AG04449 (cell line): Measurements from ENCODE around the gene DENND5B.
"Not testable (repeated sequence)": the region's sequence is repeated elsewhere in the genome, so short reads cannot be mapped to it uniquely, and the experiment has no call there.

Source experiments
- CTCF ChIA-PET: fragments of 350-600 bp; formaldehyde crosslinking; extraction: SDS; loops from one replicate; lab custom pipeline; 2021; ENCODE audit warnings: antibody characterized with exemption; lab: Yijun Ruan, JAX
- POLR2A ChIA-PET: fragments of 400-600, 350-600 bp; formaldehyde crosslinking; extraction: SDS; loops from one replicate; lab custom pipeline; 2020; ENCODE audit warnings: antibody characterized with exemption, inconsistent platforms; lab: Yijun Ruan, JAX
- DNase-seq: peaks from one replicate; pipeline ENCODE4 v3.0.0-alpha.2; 2010; ENCODE audit warnings: low read depth, low spot score
- H3K4me3 ChIP-seq: 2 replicates; pipeline ENCODE4 v1.5.1; 2011; ENCODE audit warnings: low read depth, mild to moderate bottlenecking, control low read depth, low read length
- TF ChIP-seq, protein P1 (sequence below): IDR thresholded peaks from one replicate; pipeline ENCODE4 v1.5.1; 2011; ENCODE audit warnings: mild to moderate bottlenecking, moderate library complexity, low read length, control low read depth, inconsistent platforms; ENCODE audit not compliant: insufficient read depth; ENCODE audit errors: missing control alignments

DENND5B gene

DNA sequence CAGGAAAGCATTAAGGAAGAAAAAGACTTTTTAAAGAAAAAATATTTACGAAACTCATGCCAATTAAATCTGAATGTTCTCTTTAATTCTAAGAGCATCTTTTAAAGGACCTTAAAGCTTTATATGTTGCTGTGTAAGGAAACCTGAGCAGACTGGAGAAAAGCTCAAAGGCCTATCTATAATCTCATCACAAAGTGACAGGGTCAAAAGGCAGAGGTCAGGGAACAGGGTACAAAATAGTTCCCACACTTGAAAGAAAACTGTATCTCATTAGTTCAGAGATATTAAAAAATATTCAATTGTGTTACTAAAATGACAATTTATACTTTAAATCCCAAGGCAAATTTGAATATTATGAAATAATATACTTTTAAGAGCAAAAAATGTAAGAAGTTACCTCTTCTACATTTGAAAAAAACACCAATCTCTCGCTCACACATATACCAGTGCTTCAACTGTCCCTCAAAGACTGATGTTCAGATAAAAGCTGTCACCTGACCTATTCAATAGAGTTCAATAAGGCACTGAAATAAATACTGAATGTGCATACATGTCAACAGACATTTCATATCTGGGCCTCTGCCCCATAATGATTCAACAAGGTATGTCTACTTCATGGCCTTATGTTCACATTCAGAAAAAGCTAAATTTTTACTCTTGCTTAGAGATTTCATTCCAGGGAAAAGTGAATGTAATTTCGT is 17.9 kb downstream of the DENND5B start:
- TF ChIP-seq, protein P1, sequence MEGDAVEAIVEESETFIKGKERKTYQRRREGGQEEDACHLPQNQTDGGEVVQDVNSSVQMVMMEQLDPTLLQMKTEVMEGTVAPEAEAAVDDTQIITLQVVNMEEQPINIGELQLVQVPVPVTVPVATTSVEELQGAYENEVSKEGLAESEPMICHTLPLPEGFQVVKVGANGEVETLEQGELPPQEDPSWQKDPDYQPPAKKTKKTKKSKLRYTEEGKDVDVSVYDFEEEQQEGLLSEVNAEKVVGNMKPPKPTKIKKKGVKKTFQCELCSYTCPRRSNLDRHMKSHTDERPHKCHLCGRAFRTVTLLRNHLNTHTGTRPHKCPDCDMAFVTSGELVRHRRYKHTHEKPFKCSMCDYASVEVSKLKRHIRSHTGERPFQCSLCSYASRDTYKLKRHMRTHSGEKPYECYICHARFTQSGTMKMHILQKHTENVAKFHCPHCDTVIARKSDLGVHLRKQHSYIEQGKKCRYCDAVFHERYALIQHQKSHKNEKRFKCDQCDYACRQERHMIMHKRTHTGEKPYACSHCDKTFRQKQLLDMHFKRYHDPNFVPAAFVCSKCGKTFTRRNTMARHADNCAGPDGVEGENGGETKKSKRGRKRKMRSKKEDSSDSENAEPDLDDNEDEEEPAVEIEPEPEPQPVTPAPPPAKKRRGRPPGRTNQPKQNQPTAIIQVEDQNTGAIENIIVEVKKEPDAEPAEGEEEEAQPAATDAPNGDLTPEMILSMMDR, result no peak
- H3K4me3 ChIP-seq, result no peak overlapping the region
- POLR2A ChIA-PET, result no interaction called here
- CTCF ChIA-PET, result no interaction called here
- DNase-seq, result no peak

DNA sequence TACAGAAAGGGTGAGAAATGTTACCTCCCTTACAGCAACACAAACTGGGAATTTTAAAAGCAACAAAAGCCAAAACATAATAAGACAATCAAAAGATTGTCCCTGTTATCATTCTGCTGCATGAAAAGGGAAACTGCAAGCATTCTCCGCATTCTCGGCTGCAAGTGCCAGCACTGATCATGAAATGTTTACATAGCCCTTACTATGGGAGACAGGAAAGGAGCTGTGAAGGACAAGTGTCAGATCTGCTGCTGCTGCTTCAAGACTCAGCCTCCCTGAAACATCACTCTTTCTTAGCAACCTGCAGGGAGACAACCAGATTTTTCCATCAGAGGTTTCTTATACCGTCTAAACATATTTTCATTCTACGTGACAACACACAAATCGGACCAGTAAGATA is 20.1 kb downstream of the DENND5B start:
- POLR2A ChIA-PET, result no interaction called here
- TF ChIP-seq, protein P1, result no peak
- no peak for DNase-seq
- H3K4me3 ChIP-seq, result no peak overlapping the region
- CTCF ChIA-PET, result no interaction called here

DNA sequence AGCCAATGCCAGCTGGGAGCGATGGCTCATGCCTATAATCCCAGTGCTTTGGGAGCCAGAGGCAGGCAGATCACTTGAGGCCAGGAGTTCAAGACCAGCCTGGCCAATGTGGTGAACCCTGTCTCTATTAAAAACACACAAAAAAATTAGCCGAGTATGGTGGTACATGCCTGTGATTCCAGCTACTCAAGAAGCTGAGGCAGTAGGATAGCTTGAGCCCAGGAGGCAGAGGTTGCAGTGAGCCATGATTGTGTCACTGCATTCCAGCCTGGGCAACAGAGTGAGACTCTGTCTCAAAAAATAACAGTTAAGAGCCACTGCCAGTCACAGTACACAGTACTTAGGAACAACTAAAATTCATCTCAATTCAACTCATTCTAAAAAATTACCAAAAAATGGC is 21.4 kb downstream of the DENND5B start:
- H3K4me3 ChIP-seq, POLR2A ChIA-PET, DNase-seq: not testable (repeated sequence)
- CTCF ChIA-PET, result interaction anchor here (1.0 kb wide), 1 partner anchor 11 kb away, joined by 3 read pairs; no protein-coding TSS in a partner anchor

DNA sequence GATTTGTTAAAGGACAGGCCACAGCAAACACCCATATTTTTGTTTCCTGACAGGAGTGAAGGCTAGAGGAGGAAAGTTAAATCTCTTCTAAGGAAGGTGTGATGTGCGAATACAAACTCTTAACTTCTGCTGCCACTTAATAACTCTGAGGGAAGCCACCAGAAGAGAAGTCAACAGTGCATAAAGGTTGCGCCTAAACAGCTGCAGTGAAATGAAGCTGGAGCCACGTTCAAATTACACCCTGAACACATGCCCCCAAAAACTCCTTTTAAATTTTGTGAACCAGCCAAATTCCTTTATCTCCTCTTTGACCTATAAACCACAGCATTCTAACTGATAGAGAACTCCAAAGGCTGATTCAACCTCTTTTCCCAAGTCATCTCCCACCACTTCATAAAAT is 22.4 kb downstream of the DENND5B start:
- TF ChIP-seq, protein P1, result no peak
- POLR2A ChIA-PET, result no interaction called here
- CTCF ChIA-PET, result interaction anchor here (1.0 kb wide), 1 partner anchor 12 kb away, joined by 3 read pairs; no protein-coding TSS in a partner anchor
- DNase-seq, result no peak
- H3K4me3 ChIP-seq, result no peak overlapping the region

DNA sequence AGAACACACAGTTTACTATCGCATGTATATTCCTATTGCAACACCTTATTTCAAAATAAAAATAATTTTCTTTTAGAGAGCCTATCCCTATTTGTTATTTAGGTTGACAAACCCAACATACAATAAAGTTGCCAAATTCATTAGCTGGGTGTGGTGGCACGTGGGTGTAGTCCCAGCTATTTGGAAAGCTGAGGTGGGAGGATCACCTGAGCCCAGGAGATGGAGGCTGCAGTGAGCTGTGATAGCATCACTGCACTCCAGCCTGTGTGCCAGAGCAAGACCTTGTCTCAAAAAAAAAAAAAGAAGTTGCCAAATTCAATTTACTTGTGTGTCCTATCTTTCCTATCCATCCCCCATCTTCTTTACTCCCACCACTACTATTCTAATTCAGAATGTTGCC is 23.9 kb downstream of the DENND5B start:
- ChIA-PET CTCF (no interaction called here), POLR2A (no interaction called here)
- TF ChIP-seq, protein P1, result no peak
- no peak for DNase-seq
- no peak overlapping the region for H3K4me3 ChIP-seq

DNA sequence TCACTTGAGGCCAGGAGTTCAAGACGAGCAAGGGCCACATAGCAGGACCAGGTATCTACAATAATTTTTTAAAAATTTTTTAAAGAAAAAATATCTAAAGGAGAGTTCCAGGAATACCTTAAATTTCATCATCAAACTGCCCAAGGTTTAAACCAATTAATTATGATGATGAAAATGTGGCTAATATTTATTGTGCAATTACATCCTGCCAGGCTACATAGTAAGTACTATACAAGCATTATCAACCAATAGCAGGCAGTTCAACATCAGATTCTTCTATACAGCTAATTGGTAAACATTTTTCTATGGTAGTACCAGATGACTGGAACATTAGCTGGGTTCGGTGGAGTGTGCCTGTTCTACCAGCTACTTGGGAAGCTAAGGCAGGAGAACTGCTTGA is 24.4 kb downstream of the DENND5B start:
- CTCF ChIA-PET, result no interaction called here
- TF ChIP-seq, protein P1, result no peak
- DNase-seq, result no peak
- POLR2A ChIA-PET, result no interaction called here
- no peak overlapping the region for H3K4me3 ChIP-seq
